Tibial artery (tissue), 4 donors: ENCODE measurements around the gene RCOR1.

ENCODE experiments used
- DNase-seq, 2 donors: peaks; one replicate each; pipeline ENCODE4 v3.0.0-alpha.2; 2019
- H3K27ac ChIP-seq, 2 donors: fragments of 200-600 bp; sonication (generic) in 1 of 2; 1 replicate in 1 of 2; 2 replicates in 1 of 2; pipeline ENCODE4 v1.5.1; 2018 to 2019; ENCODE audit warnings: mild to moderate bottlenecking in 1 of 2
- H3K27me3 ChIP-seq, 2 donors: fragments of 200-600 bp; sonication (generic) in 1 of 2; one replicate each; pipeline versions ENCODE4 v1.5.1 to v1.6.0; 2016 to 2019
- H3K36me3 ChIP-seq, 3 donors: fragments of 200-600 bp; sonication (generic) in 2 of 3; one replicate each; pipeline ENCODE4 v1.5.1; 2016 to 2019; ENCODE audit warnings: mild to moderate bottlenecking in 2 of 3
- H3K4me1 ChIP-seq, 4 donors: fragments of 200-600 bp; sonication (generic) in 2 of 4; 1 replicate in 3 of 4; 2 replicates in 1 of 4; pipeline ENCODE4 v1.5.1; 2016 to 2019
- H3K4me3 ChIP-seq, 2 donors: fragments of 200-600 bp; sonication (generic) in 1 of 2; 1 replicate in 1 of 2; 2 replicates in 1 of 2; pipeline ENCODE4 v1.5.1; 2018 to 2019; ENCODE audit warnings: mild to moderate bottlenecking in 2 of 2
- H3K9me3 ChIP-seq, 3 donors: fragments of 200-600 bp; sonication (generic) in 1 of 3; one replicate each; pipeline ENCODE4 v1.5.1; 2016 to 2019
- CTCF ChIP-seq, 2 experiments: fragments of 200-600 bp in 1 of 2; fragments of 450-650 bp in 1 of 2; IDR thresholded peaks; one replicate each; pipeline ENCODE4 v1.5.1; 2017 to 2019; ENCODE audit warnings: antibody characterized with exemption in 2 of 2, mild to moderate bottlenecking in 1 of 2, moderate library complexity in 1 of 2
- intact Hi-C: fragments of 100-400 bp; cut with DNase I; formaldehyde crosslinking; loops from one replicate; pipeline ENCODE4 v1.15.0; 2023; ENCODE audit warnings: low total_unique reads

The RCOR1 gene

GRCh38 chr14:102580550-102581110 is 11.8 kb upstream of the RCOR1 start:
- no peak for DNase-seq
- H3K4me3 ChIP-seq, result no peak overlapping the region
- H3K27me3 ChIP-seq, result peaks cover 0 to 27% of the 10 kb centered on the region in 2 donors
- no peaks in the 10 kb centered on the region for H3K36me3 ChIP-seq
- intact Hi-C loops, result no loop called here
- no peaks in the 10 kb centered on the region for H3K9me3 ChIP-seq
- H3K4me1 ChIP-seq, result no peaks in the 10 kb centered on the region
- H3K27ac ChIP-seq, result no peak overlapping the region
- no peak for TF ChIP-seq CTCF (IDR thresholded peaks at IDR 0.05)

- no peak overlapping the region for H3K4me3 ChIP-seq
- no peaks in the 10 kb centered on the region for H3K4me1 ChIP-seq
- no peak for TF ChIP-seq CTCF (IDR thresholded peaks at IDR 0.05)
- no peaks in the 10 kb centered on the region for H3K36me3 ChIP-seq
- intact Hi-C loops, result no loop called here
- no peak for DNase-seq
- H3K9me3 ChIP-seq, result no peaks in the 10 kb centered on the region
- peaks cover 0 to 25% of the 10 kb centered on the region in 2 donors for H3K27me3 ChIP-seq
- H3K27ac ChIP-seq, result no peak overlapping the region
Observed at GRCh38 chr14:102581193-102581592, 11.3 kb upstream of the RCOR1 start.

- H3K27me3 ChIP-seq, result peaks cover 0 to 18% of the 10 kb centered on the region in 2 donors
- no peak overlapping the region for H3K27ac ChIP-seq
- H3K4me3 ChIP-seq, result no peak overlapping the region
- no peaks in the 10 kb centered on the region for H3K4me1 ChIP-seq
- intact Hi-C loops, result no loop called here
- no peaks in the 10 kb centered on the region for H3K9me3 ChIP-seq
- TF ChIP-seq CTCF (IDR thresholded peaks at IDR 0.05), result no peak
- no peaks in the 10 kb centered on the region for H3K36me3 ChIP-seq
- no peak for DNase-seq
Observed at GRCh38 chr14:102583726-102584125, 8.7 kb upstream of the RCOR1 start.

- Histone ChIP-seq H3K4me1 (peaks cover 0 to under 1% (median 0%) of the 10 kb centered on the region in 4 donors), H3K4me3 (no peak overlapping the region), H3K9me3 (no peaks in the 10 kb centered on the region), H3K27ac (no peak overlapping the region), H3K36me3 (no peaks in the 10 kb centered on the region), H3K27me3 (peaks cover 0 to 16% of the 10 kb centered on the region in 2 donors)
- DNase-seq, result no peak
- intact Hi-C loops, result no loop called here
- TF ChIP-seq CTCF (IDR thresholded peaks at IDR 0.05), result no peak
Observed at GRCh38 chr14:102584871-102585869, 7.3 kb upstream of the RCOR1 start.

- H3K27me3 ChIP-seq, result peaks cover 0 to 8% of the 10 kb centered on the region in 2 donors
- H3K27ac ChIP-seq, result no peak overlapping the region
- H3K36me3 ChIP-seq, result no peaks in the 10 kb centered on the region
- no peak overlapping the region for H3K4me3 ChIP-seq
- intact Hi-C loops, result no loop called here
- TF ChIP-seq CTCF (IDR thresholded peaks at IDR 0.05), result no peak
- no peak for DNase-seq
- no peaks in the 10 kb centered on the region for H3K9me3 ChIP-seq
- peaks cover 0 to 15% (median 9%) of the 10 kb centered on the region in 4 donors for H3K4me1 ChIP-seq
Observed at GRCh38 chr14:102586420-102587104, 5.9 kb upstream of the RCOR1 start.
